Measurements from ENCODE around the gene TMEM147. TPM values are rescaled to one million over a fixed set of nuclear protein-coding genes. Genes with fewer than 3 reads are reported as not detected.

The TMEM147 gene
- total and polyA plus RNA-seq, 4 donors, result 18.1 to 97.4 (median 44.7) TPM

GRCh38 chr19:35556025-35556590 is 10.7 kb downstream of the TMEM147 start:
- no peak for TF ChIP-seq TAF1 (conservative IDR thresholded peaks at IDR 0.05)
- whole genome bisulfite sequencing, result 87% methylated on average over 9 of the region's 9 CpGs
- H3K4me3 ChIP-seq (ENCODE audit: low read depth in 1 of 3, low read length in 3 of 3), result no peak overlapping the region
- H3K27me3 ChIP-seq (ENCODE audit: control insufficient read depth in 4 of 4, insufficient read depth in 4 of 4, low read length in 3 of 4), result peaks cover 0 to 4% (median 3%) of the 10 kb centered on the region in 4 donors
- H3K4me1 ChIP-seq (ENCODE audit: control insufficient read depth in 4 of 4, insufficient read depth in 4 of 4, low read length in 3 of 4), result peaks cover 0 to 7% (median 4%) of the 10 kb centered on the region in 4 donors
- no peaks in the 10 kb centered on the region for H3K36me3 ChIP-seq (ENCODE audit: control insufficient read depth in 4 of 4, insufficient read depth in 3 of 4, low read depth in 1 of 4, low read length in 3 of 4)
- no peak for DNase-seq (ENCODE audit: low spot score)
- no peak overlapping the region for H3K9ac ChIP-seq (ENCODE audit: low read depth in 1 of 2, low read length in 2 of 2)
- H3K27ac ChIP-seq (ENCODE audit: low read depth in 1 of 2, low read length in 2 of 2), result no peak overlapping the region
- H3K9me3 ChIP-seq (ENCODE audit: control insufficient read depth in 4 of 4, low read length in 3 of 4), result no peaks in the 10 kb centered on the region

GRCh38 chr19:35556846-35557538 is 11.6 kb downstream of the TMEM147 start:
- Histone ChIP-seq H3K9ac (ENCODE audit: low read depth in 1 of 2, low read length in 2 of 2) (no peak overlapping the region), H3K36me3 (ENCODE audit: control insufficient read depth in 4 of 4, insufficient read depth in 3 of 4, low read depth in 1 of 4, low read length in 3 of 4) (no peaks in the 10 kb centered on the region), H3K27ac (ENCODE audit: low read depth in 1 of 2, low read length in 2 of 2) (no peak overlapping the region), H3K9me3 (ENCODE audit: control insufficient read depth in 4 of 4, low read length in 3 of 4) (no peaks in the 10 kb centered on the region), H3K4me1 (ENCODE audit: control insufficient read depth in 4 of 4, insufficient read depth in 4 of 4, low read length in 3 of 4) (peaks cover 0 to 7% (median 4%) of the 10 kb centered on the region in 4 donors), H3K27me3 (ENCODE audit: control insufficient read depth in 4 of 4, insufficient read depth in 4 of 4, low read length in 3 of 4) (peaks cover 0 to 4% (median 3%) of the 10 kb centered on the region in 4 donors), H3K4me3 (ENCODE audit: low read depth in 1 of 3, low read length in 3 of 3) (no peak overlapping the region)
- TF ChIP-seq FOXA2 (IDR thresholded peaks at IDR 0.05) (no peak), JUND (IDR thresholded peaks at IDR 0.05) (no peak), ATF3 (IDR thresholded peaks at IDR 0.05) (no peak), TAF1 (conservative IDR thresholded peaks at IDR 0.05) (no peak), HNF4A (conservative IDR thresholded peaks at IDR 0.05) (no peak), SP1 (IDR thresholded peaks at IDR 0.05) (no peak), ZBTB33 (IDR thresholded peaks at IDR 0.05) (no peak), YY1 (IDR thresholded peaks at IDR 0.05) (no peak), CTCF (IDR thresholded peaks at IDR 0.05; ENCODE audit: low read depth, low read length, missing input control) (no peak), RAD21 (IDR thresholded peaks at IDR 0.05) (no peak), FOXA1 (IDR thresholded peaks at IDR 0.05) (no peak), REST (IDR thresholded peaks at IDR 0.05) (no peak), MAX (IDR thresholded peaks at IDR 0.05) (no peak), EGR1 (IDR thresholded peaks at IDR 0.05; ENCODE audit: low read depth in 2 of 2) (no peak), NR2F2 (IDR thresholded peaks at IDR 0.05) (no peak), RXRA (IDR thresholded peaks at IDR 0.05) (no peak), GABPA (IDR thresholded peaks at IDR 0.05 in 1 of 2, conservative IDR thresholded peaks at IDR 0.05 in 1 of 2) (no peak)
- no peak for DNase-seq (ENCODE audit: low spot score)
- WGBS, result 89% methylated on average over 16 of the region's 16 CpGs
